Cardiac fibroblast (primary cell): ENCODE data around the gene NXPE1.

ENCODE experiments used
- DNase-seq, 2 donors: peaks; one replicate each; pipeline versions ENCODE4 v3.0.0 to v3.0.0-alpha.2; 2010; ENCODE audit warnings: low read depth in 2 of 2
- H3K4me3 ChIP-seq, 2 donors: replicated peaks in 1 of 2; 1 replicate in 1 of 2; 2 replicates in 1 of 2; pipeline ENCODE4 v1.5.1; 2011; ENCODE audit warnings: low read depth in 2 of 2, low read length in 2 of 2, mild to moderate bottlenecking in 2 of 2, moderate library complexity in 1 of 2
- CTCF ChIP-seq: IDR thresholded peaks from one replicate; pipeline ENCODE4 v1.5.1; 2011; ENCODE audit warnings: low read depth, mild to moderate bottlenecking, low read length, inconsistent platforms

Gene NXPE1

GRCh38 chr11:114479331-114479730 is 80.3 kb downstream of the NXPE1 start:
- TF ChIP-seq CTCF, result no peak
- peak in 1 of 2 donors; percentile 33 for DNase-seq
- H3K4me3 ChIP-seq, result no peak overlapping the region

- no peak for TF ChIP-seq CTCF
- peak; percentile 12 to 29 for DNase-seq
- no peak overlapping the region for H3K4me3 ChIP-seq
Measured at GRCh38 chr11:114478768-114479167, 80.9 kb downstream of the NXPE1 start.

GRCh38 chr11:114478001-114478410 is 81.7 kb downstream of the NXPE1 start:
- no peak for DNase-seq
- H3K4me3 ChIP-seq, result no peak overlapping the region
- no peak for TF ChIP-seq CTCF

GRCh38 chr11:114472661-114473060 is 87.0 kb downstream of the NXPE1 start:
- no peak for DNase-seq
- no peak overlapping the region for H3K4me3 ChIP-seq
- TF ChIP-seq CTCF, result no peak
